G401.6 (cell line): ENCODE results near the gene INPP5A.
"Not testable (repeated sequence)": the region's sequence is repeated elsewhere in the genome, so short reads cannot be mapped to it uniquely, and the experiment has no call there.

ENCODE experiments used
- FAIRE-seq: peaks from 2 replicates; lab custom pipeline; 2012; peaks lifted over from hg19 to GRCh38; lab: Jason Lieb, UNC

The INPP5A gene

GRCh38 chr10:132679640-132680039, 142.1 kb downstream of the INPP5A start:
- FAIRE-seq = no peak

DNA sequence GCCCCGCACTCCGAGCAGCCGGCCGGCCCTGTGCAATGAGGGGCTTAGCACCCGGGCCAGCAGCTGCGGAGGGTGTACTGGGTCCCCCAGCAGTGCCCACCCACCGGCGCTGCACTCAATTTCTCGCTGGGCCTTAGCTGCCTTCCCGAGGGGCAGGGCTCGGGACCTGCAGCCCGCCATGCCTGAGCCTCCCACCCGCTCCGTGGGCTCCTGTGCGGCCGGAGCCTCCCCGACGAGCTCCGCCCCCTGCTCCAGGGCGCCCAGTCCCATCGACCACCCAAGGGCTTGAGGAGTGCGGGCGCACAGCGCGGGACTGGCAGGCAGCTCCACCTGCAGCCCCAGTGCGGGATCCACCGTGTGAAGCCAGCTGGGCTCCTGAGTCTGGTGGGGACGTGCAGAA, 143.2 kb downstream of the INPP5A start:
- not testable (repeated sequence) for FAIRE-seq

DNA sequence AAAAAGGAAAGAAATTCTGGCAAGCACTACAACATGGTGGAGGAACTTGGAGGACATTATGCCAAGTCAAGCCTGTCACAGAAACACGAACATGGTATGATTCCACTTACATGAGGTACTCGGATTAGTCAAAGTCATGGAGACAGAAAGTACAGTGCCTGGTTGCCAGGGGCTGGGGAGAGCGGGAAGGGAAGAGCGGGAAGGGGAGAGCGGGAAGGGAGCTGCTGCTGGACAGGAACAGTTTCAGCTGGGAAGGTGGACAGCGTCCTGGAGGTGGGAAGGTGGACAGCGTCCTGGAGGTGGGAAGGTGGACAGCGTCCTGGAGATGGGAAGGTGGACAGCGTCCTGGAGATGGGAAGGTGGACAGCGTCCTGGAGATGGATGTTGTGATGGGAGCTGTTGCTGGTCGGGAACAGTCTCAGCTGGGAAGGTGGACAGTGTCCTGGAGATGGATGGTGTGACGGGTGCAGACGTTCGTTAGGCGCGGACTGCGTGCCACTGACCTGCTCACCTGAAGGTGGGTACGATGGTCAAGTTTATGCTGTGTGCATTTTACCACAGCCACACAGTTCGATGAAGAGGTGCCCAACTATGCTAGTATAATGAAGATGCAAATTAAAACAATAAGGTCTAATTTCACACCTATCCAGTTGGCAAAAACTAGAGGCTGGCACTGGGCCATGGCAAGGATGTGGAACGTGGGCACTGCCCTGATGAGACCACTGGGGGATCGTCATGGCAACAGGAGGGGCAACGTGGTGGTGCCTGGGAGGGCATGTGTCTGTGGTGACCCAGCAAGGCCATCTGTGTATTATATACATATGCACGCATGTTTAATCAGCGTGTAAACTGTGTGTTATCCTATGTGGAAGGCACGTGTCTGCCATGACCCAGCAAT, 144.5 kb downstream of the INPP5A start:
- no peak for FAIRE-seq

- no peak for FAIRE-seq
Measured at GRCh38 chr10:132684164-132684891, 146.7 kb downstream of the INPP5A start.

DNA sequence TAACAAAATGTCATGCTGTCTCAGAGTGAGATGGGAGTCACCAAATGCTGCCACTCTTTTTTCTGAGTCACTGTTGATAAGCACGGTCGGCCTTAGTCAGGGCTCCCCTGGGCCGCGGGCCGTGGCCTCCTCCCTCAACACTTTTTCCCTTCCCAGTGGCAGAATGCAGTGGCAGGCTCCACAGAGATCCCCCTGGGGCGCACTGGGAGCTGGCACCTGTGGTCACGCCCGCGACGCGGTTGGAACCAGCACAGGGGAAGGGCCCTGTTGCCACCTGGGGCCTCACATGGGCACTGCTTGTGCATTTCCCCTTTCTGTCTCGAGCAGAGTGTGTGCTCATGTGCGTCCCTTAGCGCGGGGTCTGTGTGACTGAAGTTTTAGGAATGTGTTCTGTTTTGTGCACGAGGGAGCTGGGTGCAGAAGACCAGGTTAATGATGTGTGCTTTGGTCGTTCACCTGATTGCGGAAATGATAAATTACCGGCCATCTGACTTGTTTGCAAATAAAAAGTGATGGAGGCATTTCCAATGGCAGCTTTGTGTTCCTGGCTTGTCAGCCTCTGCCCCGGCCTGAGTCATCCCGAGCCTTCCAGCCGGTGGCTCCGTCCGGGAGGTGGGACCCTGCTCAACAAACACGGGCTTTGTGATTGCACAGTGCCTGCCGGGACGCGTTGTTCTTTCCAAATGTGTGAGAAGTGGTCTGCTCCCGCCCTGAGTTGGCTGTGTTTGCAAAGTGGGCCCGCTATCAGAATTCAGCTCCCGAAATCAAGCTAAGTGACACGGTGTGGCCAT, 147.7 kb downstream of the INPP5A start:
- no peak for FAIRE-seq

GRCh38 chr10:132685921-132686680, 148.5 kb downstream of the INPP5A start:
- no peak for FAIRE-seq

GRCh38 chr10:132687181-132687892, 149.8 kb downstream of the INPP5A start:
- FAIRE-seq = no peak

DNA sequence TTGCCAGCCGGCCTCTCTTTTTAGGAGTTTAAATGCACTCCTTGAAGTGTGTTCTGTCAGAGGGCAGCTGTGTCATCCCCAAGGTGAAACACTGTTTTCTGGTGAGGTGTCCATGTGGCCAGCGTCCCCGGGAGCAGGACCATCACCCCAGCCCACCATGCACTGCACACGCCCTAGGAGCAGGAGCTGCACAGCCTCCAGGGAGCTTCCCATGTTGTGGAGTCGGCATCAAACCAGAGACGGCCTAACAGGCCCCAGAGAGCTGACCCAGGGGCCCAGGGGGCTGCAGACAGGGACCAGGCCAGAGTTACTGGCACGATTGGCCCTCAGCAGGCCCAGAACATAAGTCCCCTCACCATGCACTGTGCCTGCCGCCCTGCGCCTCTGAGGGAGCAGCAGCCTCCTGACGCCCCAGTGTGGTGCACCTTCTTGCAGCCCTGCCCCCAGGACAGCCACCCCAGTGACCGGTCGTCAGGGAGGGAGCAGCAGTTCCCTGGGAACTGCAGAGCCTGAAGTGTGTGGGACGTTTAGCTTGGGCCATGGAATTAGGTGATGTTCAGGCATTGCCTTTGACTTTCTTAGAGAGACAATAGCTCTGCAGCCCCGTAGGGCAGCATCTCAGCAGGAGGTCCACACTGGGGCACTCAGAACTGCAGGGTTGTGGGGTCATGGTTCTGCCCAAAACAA, 150.4 kb downstream of the INPP5A start:
- no peak for FAIRE-seq

DNA sequence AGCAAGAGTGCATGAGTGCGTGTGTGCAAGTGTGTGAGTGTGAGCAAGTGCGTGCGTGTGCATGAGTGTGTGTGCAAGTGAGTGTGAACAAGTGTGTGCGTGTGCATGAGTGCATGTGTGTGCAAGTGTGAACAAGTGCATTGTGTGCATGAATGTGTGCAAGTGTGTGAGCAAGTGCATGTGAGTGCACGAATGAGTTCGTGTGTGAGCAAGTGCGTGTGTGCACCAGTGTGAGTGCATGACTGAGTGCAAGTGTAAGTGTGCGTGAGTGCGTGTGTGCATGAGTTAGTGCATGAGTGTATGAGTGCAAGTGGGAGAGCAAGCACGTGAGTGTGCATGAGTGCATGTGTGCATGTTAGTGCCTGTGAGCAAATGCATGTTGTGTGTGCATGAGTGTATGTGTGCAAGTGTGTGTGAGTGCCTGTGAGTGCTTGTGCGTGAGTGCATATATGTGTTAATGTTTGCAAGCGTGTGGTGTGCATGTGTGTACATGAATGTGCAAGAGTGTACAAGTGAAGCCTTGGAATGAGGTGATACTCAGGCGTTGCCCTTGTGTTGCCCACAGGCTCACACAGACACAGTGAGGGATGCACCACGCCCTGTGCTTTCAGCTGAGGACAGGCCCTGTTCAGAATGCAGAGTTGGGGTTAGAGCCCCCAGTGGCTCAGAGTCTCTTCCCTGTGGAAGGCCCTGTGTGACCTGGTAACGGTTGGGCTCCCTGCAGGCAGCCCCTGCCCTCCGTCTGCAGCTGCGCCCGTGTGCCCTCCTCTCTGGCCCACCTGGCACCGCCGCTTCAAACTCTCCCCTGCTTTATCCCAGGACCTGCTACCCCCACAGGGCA, 151.2 kb downstream of the INPP5A start:
- no peak for FAIRE-seq

DNA sequence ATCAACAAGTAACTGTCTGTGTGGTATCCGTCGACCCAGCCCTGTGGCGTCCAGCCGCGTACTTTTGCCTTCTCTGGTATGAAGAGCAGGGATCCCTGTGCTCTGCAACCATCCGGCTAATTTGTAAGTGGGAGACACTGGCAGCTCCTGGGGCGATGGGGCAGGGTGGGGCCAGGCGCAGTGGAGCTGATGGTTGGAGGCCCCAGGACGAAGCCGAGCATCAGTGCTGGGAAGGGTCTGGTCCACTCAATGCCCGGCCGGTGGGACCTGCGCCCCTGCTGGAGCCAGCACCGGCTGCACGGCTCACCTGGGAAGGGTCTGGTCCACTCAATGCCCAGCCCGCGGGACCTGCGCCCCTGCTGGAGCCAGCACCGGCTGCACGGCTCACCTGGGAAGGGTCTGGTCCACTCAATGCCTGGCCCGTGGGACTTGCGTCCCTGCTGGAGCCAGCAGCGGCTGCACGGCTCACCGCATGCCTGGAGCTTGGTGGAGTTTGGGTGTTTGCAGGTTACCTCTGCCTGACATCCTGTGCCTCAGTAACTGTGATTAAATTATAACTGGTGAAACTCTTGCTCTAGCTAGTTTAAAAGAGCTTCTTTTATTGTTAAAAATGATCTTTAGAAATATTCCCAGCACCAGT, 152.3 kb downstream of the INPP5A start:
- no peak for FAIRE-seq

- no peak for FAIRE-seq
Measured at GRCh38 chr10:132690401-132690800, 152.8 kb downstream of the INPP5A start.

GRCh38 chr10:132690821-132691610, 153.4 kb downstream of the INPP5A start:
- no peak for FAIRE-seq

- no peak for FAIRE-seq
Measured at GRCh38 chr10:132691711-132692153, 154.1 kb downstream of the INPP5A start.

- no peak for FAIRE-seq
Measured at GRCh38 chr10:132692311-132692710, 154.7 kb downstream of the INPP5A start.

- FAIRE-seq = no peak
Measured at GRCh38 chr10:132693676-132694075, 156.1 kb downstream of the INPP5A start.

GRCh38 chr10:132696204-132696603, 158.6 kb downstream of the INPP5A start:
- FAIRE-seq = no peak

DNA sequence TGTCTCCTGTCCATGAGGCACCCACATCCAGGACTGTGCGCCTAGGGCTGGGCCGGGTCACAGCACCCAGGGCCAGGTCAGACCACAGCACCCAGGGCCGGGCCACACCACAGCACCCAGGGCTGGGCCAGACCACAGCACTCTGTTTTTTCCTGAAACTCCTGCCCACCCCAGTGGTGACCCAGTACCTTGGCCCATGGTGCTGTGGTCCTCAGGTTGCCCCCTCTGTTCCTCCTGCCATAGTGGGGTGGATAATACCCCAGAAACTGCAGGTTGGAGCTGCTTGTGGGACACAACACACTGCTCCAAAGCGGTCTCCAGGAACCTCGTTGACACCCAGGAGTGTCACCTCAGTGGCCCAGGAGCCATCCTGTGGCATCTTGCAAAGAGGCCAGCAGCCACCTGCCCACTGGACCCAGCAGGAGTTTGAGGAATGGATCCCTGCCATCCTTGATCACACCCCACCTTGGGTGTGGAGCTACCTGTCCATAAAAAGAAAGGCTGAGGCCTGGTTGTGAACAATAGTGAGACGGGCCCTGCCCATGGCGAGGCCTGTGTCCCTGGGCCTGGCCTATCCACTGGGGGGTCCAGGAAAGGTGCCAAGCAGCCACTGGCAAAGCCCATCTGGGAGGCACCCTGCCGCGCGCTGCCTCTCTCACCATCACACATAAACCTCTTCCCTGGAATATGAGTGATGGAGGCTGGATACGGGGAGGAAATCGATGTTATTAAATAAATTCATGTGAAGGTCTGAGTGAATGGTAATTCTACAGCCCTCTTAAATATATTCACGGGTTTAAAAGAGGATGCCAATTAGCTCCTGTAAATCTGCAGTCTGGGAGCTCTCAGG, 159.4 kb downstream of the INPP5A start:
- no peak for FAIRE-seq
